Stimulated activated naive B cell treated with anti-CD40 and anti-IgM and Interleukin-4, amounts not matched to agents 10 μg/mL and 1 μg/mL and 100 μg/mL, for 72 hours (primary cell): ENCODE results near the gene EP300.
"Not testable (repeated sequence)": the region's sequence is repeated elsewhere in the genome, so short reads cannot be mapped to it uniquely, and the experiment has no call there.

Experiments used
- ATAC-seq, 2 donors: fragments of 150-1000 bp; cut with Tn5 transposase; replicated peaks; 2 replicates each; pipeline ENCODE4 v1.10.0; 2021; ENCODE audit warnings: moderate library complexity in 1 of 2
- DNase-seq: peaks from one replicate; pipeline ENCODE4 v3.0.0; 2021
- H3K27ac Mint-ChIP-seq: one replicate; pipeline ENCODE4 v1.8.0; 2022; ENCODE audit warnings: mild to moderate bottlenecking, mixed read lengths
- H3K27me3 Mint-ChIP-seq, 2 donors: one replicate each; pipeline ENCODE4 v1.8.0; 2022; ENCODE audit warnings: mixed read lengths in 2 of 2
- H3K36me3 Mint-ChIP-seq, 2 donors: one replicate each; pipeline ENCODE4 v1.8.0; 2022; ENCODE audit warnings: mixed read lengths in 2 of 2, mild to moderate bottlenecking in 1 of 2
- H3K4me1 Mint-ChIP-seq, 2 donors: one replicate each; pipeline ENCODE4 v1.8.0; 2022; ENCODE audit warnings: mixed read lengths in 2 of 2, mild to moderate bottlenecking in 1 of 2
- H3K4me3 Mint-ChIP-seq, 2 donors: one replicate each; pipeline ENCODE4 v1.8.0; 2022; ENCODE audit warnings: mild to moderate bottlenecking in 2 of 2, mixed read lengths in 2 of 2, moderate library complexity in 1 of 2
- H3K9me3 Mint-ChIP-seq, 2 donors: one replicate each; pipeline ENCODE4 v1.8.0; 2022; ENCODE audit warnings: mixed read lengths in 2 of 2, mild to moderate bottlenecking in 1 of 2

Gene EP300

GRCh38 chr22:41099036-41099435, 6.6 kb downstream of the EP300 start:
- ATAC-seq (no peak), DNase-seq (no peak)
- Mint-ChIP-seq H3K36me3 (peaks cover 36 to 52% of the 10 kb centered on the region in 2 donors), H3K4me3 (no peak overlapping the region), H3K4me1 (peaks cover 36 to 84% of the 10 kb centered on the region in 2 donors), H3K9me3 (no peaks in the 10 kb centered on the region), H3K27ac (no peak overlapping the region), H3K27me3 (no peaks in the 10 kb centered on the region)

- H3K36me3 Mint-ChIP-seq = peaks cover 31 to 35% of the 10 kb centered on the region in 2 donors
- no peaks in the 10 kb centered on the region for H3K9me3 Mint-ChIP-seq
- peaks cover 21 to 48% of the 10 kb centered on the region in 2 donors for H3K4me1 Mint-ChIP-seq
- no peak for DNase-seq
- H3K4me3 Mint-ChIP-seq = no peak overlapping the region
- no peaks in the 10 kb centered on the region for H3K27me3 Mint-ChIP-seq
- ATAC-seq = no peak
- H3K27ac Mint-ChIP-seq = peak overlapping the region; percentile 57
Observed at GRCh38 chr22:41106122-41106968, 14.0 kb downstream of the EP300 start.

DNA sequence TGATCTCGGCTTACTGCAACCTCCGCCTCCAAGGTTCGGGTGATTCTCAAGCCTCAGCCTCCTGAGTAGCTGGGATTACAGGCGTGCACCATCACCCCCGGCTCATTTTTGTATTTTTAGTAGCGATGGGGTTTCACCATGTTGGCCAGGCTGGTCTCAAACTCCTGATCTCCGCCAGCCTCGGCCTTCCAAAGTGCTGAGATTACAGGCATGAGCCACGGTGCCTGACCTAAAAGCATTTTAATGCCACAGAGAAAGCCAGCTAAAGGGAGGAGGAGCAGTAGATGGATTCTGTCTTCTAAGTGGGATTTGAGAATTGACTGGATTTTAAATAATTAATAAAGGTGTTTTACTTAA, 14.6 kb downstream of the EP300 start:
- not testable (repeated sequence) for H3K27me3 Mint-ChIP-seq, H3K9me3 Mint-ChIP-seq, DNase-seq, ATAC-seq, H3K4me3 Mint-ChIP-seq
- peaks cover 22 to 42% of the 10 kb centered on the region in 2 donors for H3K4me1 Mint-ChIP-seq
- H3K36me3 Mint-ChIP-seq = peaks cover 31 to 37% of the 10 kb centered on the region in 2 donors
- H3K27ac Mint-ChIP-seq = peak overlapping the region; percentile 74

GRCh38 chr22:41110968-41111367, 18.6 kb downstream of the EP300 start:
- DNase-seq = no peak
- Mint-ChIP-seq H3K4me3 (no peak overlapping the region), H3K27ac (no peak overlapping the region)

DNA sequence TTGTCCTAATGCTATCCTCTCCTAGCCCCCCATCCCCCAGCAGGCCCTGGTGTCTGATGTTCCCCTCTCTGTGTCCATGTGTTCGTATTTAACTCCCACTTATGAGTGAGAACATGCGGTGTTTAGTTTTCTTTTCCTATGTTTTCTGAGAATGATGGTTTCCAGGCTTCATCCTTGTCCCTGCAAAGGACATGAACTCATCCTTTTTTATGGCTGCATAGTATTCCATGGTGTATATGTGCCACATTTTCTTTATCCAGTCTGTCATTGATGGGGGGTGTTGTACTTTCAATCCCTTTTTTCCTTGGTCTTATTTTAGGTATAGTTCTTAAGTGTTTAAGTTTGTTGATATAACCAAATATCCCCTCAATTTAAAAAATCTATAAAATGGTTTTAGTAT, 23.9 kb downstream of the EP300 start:
- H3K27ac Mint-ChIP-seq = peak overlapping the region; percentile 42
- no peak overlapping the region for H3K4me3 Mint-ChIP-seq
- no peak for DNase-seq
- H3K9me3 Mint-ChIP-seq = no peaks in the 10 kb centered on the region
- ATAC-seq = no peak
- peaks cover 25 to 36% of the 10 kb centered on the region in 2 donors for H3K4me1 Mint-ChIP-seq
- no peaks in the 10 kb centered on the region for H3K27me3 Mint-ChIP-seq
- H3K36me3 Mint-ChIP-seq = peaks cover 25 to 51% of the 10 kb centered on the region in 2 donors

More at GRCh38 chr22:41110968-41111367, 18.6 kb downstream of the EP300 start:
- peaks cover 21 to 41% of the 10 kb centered on the region in 2 donors for H3K36me3 Mint-ChIP-seq
- ATAC-seq = no peak
- no peaks in the 10 kb centered on the region for H3K27me3 Mint-ChIP-seq
- no peaks in the 10 kb centered on the region for H3K9me3 Mint-ChIP-seq
- peaks cover 20 to 39% of the 10 kb centered on the region in 2 donors for H3K4me1 Mint-ChIP-seq

DNA sequence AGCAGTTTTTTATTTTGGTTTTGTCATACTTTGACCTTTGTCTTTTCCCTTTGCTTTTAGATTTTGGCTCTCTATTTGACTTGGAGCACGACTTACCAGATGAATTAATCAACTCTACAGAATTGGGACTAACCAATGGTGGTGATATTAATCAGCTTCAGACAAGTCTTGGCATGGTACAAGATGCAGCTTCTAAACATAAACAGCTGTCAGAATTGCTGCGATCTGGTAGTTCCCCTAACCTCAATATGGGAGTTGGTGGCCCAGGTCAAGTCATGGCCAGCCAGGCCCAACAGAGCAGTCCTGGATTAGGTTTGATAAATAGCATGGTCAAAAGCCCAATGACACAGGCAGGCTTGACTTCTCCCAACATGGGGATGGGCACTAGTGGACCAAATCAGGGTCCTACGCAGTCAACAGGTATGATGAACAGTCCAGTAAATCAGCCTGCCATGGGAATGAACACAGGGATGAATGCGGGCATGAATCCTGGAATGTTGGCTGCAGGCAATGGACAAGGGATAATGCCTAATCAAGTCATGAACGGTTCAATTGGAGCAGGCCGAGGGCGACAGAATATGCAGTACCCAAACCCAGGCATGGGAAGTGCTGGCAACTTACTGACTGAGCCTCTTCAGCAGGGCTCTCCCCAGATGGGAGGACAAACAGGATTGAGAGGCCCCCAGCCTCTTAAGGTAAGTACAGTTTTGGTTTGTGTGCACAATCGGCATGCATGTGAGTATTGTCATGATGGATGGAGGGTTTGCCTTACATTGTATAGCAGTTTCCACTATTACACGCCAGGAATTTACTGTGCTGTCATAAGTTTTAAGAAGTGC, 25.0 kb downstream of the EP300 start:
- peak overlapping the region; percentile 62 for H3K27ac Mint-ChIP-seq
- H3K36me3 Mint-ChIP-seq = peaks cover 26 to 48% of the 10 kb centered on the region in 2 donors
- ATAC-seq (no peak), DNase-seq (no peak)
- no peak overlapping the region for H3K4me3 Mint-ChIP-seq
- H3K9me3 Mint-ChIP-seq = no peaks in the 10 kb centered on the region
- H3K4me1 Mint-ChIP-seq = peaks cover 26 to 39% of the 10 kb centered on the region in 2 donors
- no peaks in the 10 kb centered on the region for H3K27me3 Mint-ChIP-seq

DNA sequence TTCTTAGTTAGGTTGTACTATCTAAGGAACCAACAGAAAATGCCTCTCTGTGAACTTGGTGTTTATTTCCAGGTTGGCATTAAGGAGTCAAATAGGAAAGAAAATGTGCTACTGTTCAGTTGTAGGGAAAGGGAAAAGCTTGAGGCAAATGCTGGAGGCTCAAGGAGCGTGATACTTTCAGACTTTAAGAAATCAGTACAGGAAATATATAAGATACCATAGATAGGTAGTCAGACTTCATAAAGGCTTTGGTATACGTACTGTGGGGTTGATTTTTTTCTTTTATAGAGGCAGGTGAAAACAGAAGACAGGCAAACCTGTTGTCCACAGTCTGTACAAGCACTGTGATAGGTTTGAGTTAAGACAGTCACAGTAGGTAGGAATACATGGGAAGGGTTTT, 30.8 kb downstream of the EP300 start:
- Mint-ChIP-seq H3K4me3 (no peak overlapping the region), H3K36me3 (peaks cover 25 to 46% of the 10 kb centered on the region in 2 donors), H3K27me3 (no peaks in the 10 kb centered on the region), H3K9me3 (no peaks in the 10 kb centered on the region), H3K4me1 (peaks cover 16 to 31% of the 10 kb centered on the region in 2 donors), H3K27ac (peak overlapping the region; percentile 73)
- DNase-seq = no peak
- ATAC-seq = no peak

- Mint-ChIP-seq H3K4me1 (peaks cover 16 to 31% of the 10 kb centered on the region in 2 donors), H3K9me3 (no peaks in the 10 kb centered on the region), H3K27ac (no peak overlapping the region), H3K4me3 (no peak overlapping the region), H3K36me3 (peaks cover 22 to 44% of the 10 kb centered on the region in 2 donors), H3K27me3 (no peaks in the 10 kb centered on the region)
- no peak for DNase-seq
- ATAC-seq = no peak
Observed at GRCh38 chr22:41124086-41124485, 31.7 kb downstream of the EP300 start.

- H3K4me3 Mint-ChIP-seq = no peak overlapping the region
- ATAC-seq = no peak
- H3K27ac Mint-ChIP-seq = peak overlapping the region; percentile 81
- no peaks in the 10 kb centered on the region for H3K27me3 Mint-ChIP-seq
- H3K4me1 Mint-ChIP-seq = peaks cover 8 to 13% of the 10 kb centered on the region in 2 donors
- H3K36me3 Mint-ChIP-seq = peaks cover 25 to 45% of the 10 kb centered on the region in 2 donors
- H3K9me3 Mint-ChIP-seq = no peaks in the 10 kb centered on the region
- no peak for DNase-seq
Observed at GRCh38 chr22:41127451-41127850, 35.1 kb downstream of the EP300 start.

DNA sequence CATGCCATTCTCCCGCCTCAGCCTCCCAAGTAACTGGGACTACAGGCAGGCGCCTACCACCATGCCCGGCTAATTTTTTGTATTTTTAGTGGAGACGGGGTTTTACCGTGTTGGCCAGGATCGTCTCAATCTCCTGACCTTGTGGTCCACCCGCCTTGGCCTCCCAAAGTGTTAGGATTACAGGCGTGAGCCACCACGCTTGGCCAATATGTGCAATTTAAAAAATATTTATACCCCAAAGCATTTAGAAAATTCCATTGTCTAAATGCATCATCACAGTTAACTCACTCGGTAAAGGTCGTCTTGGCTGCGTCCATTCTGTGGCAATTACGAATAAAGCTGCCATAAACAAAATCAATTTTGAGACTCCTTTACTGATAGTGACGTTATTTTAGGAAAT, 36.2 kb downstream of the EP300 start:
- Mint-ChIP-seq H3K4me3 (no peak overlapping the region), H3K27ac (no peak overlapping the region), H3K27me3 (no peaks in the 10 kb centered on the region), H3K4me1 (peaks cover 2 to 5% of the 10 kb centered on the region in 2 donors), H3K9me3 (no peaks in the 10 kb centered on the region), H3K36me3 (peaks cover 23 to 41% of the 10 kb centered on the region in 2 donors)
- DNase-seq = no peak
- no peak for ATAC-seq

GRCh38 chr22:41132550-41132949, 40.2 kb downstream of the EP300 start:
- Mint-ChIP-seq H3K36me3 (peaks cover 23 to 53% of the 10 kb centered on the region in 2 donors), H3K4me1 (peaks cover 0 to 2% of the 10 kb centered on the region in 2 donors), H3K9me3 (no peaks in the 10 kb centered on the region), H3K27ac (peak overlapping the region; percentile 20), H3K27me3 (no peaks in the 10 kb centered on the region), H3K4me3 (no peak overlapping the region)
- DNase-seq (no peak), ATAC-seq (no peak)

DNA sequence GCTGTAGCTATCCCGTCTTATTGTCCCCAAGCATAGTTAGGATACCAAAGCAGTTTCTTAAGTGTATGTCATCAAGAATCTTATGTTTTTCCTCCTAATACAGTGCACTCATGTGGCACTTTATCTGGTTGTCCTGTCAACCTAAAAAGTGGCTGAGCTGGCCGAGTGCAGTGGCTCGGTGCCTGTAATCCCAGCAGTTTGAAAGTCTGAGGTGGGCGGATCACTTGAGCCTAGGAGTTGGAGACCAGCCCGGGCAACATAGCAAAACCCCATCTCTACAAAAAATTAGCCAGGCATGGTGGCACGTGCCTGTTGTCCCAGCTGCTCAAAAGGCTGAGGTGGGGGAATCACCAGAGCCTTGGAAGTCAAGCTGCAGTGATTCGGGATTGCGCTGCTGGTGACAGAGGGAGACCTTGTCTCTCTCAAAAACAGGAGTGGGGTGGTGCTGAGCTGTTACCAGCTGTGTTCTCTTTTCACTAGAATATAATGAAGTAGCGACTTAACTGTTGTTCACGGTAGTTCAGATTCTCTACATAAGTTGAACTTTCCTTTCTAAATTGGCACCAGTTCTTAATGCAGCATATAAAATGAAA, 48.1 kb downstream of the EP300 start:
- Mint-ChIP-seq H3K36me3 (peaks cover 18 to 53% of the 10 kb centered on the region in 2 donors), H3K4me3 (no peak overlapping the region), H3K27ac (no peak overlapping the region), H3K4me1 (peaks cover 0 to 2% of the 10 kb centered on the region in 2 donors), H3K9me3 (no peaks in the 10 kb centered on the region), H3K27me3 (no peaks in the 10 kb centered on the region)
- no peak for DNase-seq
- no peak for ATAC-seq

- H3K36me3 Mint-ChIP-seq = peaks cover 30 to 52% of the 10 kb centered on the region in 2 donors
- ATAC-seq, DNase-seq, H3K27ac Mint-ChIP-seq, H3K27me3 Mint-ChIP-seq, H3K4me3 Mint-ChIP-seq, H3K9me3 Mint-ChIP-seq, H3K4me1 Mint-ChIP-seq: not testable (repeated sequence)
Observed at GRCh38 chr22:41145921-41146320, 53.5 kb downstream of the EP300 start.

GRCh38 chr22:41146573-41146972, 54.2 kb downstream of the EP300 start:
- ATAC-seq (no peak), DNase-seq (no peak)
- H3K4me1 Mint-ChIP-seq = peaks cover 0 to 6% of the 10 kb centered on the region in 2 donors
- H3K27ac Mint-ChIP-seq = peak overlapping the region; percentile 31
- no peaks in the 10 kb centered on the region for H3K9me3 Mint-ChIP-seq
- no peak overlapping the region for H3K4me3 Mint-ChIP-seq
- peaks cover 30 to 54% of the 10 kb centered on the region in 2 donors for H3K36me3 Mint-ChIP-seq
- H3K27me3 Mint-ChIP-seq = no peaks in the 10 kb centered on the region
